ENCODE data around the gene KRT6C.
"Not testable (repeated sequence)": the region's sequence is repeated elsewhere in the genome, so short reads cannot be mapped to it uniquely, and the experiment has no call there.

The KRT6C gene

GRCh38 chr12:52455821-52456220, 17.8 kb downstream of the KRT6C start:
- Mint-ChIP-seq H3K27me3 (peaks cover 13% of the 10 kb centered on the region), H3K27ac (no peak overlapping the region), H3K36me3 (no peaks in the 10 kb centered on the region), H3K9me3 (no peaks in the 10 kb centered on the region), H3K4me3 (no peak overlapping the region), H3K4me1 (no peaks in the 10 kb centered on the region)
- ATAC-seq (ENCODE audit: low read depth) = no peak
- DNase-seq (ENCODE audit: low spot score in 2 of 2) = no peak

- Mint-ChIP-seq H3K4me1 (no peaks in the 10 kb centered on the region), H3K4me3 (no peak overlapping the region), H3K36me3 (no peaks in the 10 kb centered on the region)
Observed at GRCh38 chr12:52454411-52455201, 19.0 kb downstream of the KRT6C start.

GRCh38 chr12:52452101-52452500, 21.5 kb downstream of the KRT6C start, which contains the start of gene KRT6B:
Gene KRT6B, minus strand, starts transcription at chr12:52452146. Its CDS starts 68 bp downstream, at chr12:52452078.
- H3K9me3 Mint-ChIP-seq = no peaks in the 10 kb centered on the region

More at GRCh38 chr12:52454411-52455201, 19.0 kb downstream of the KRT6C start:
- ATAC-seq (ENCODE audit: low read depth) (no peak), DNase-seq (ENCODE audit: low spot score in 2 of 2) (no peak)
- peaks cover 12% of the 10 kb centered on the region for H3K27me3 Mint-ChIP-seq
- no peaks in the 10 kb centered on the region for H3K9me3 Mint-ChIP-seq
- H3K27ac Mint-ChIP-seq = no peak overlapping the region

GRCh38 chr12:52448228-52448627, 25.4 kb downstream of the KRT6C start:
- H3K4me3 Mint-ChIP-seq = no peak overlapping the region
- no peaks in the 10 kb centered on the region for H3K36me3 Mint-ChIP-seq
- DNase-seq (ENCODE audit: low spot score in 2 of 2) (no peak), ATAC-seq (ENCODE audit: low read depth) (no peak)
- no peak overlapping the region for H3K27ac Mint-ChIP-seq
- peaks cover 13% of the 10 kb centered on the region for H3K27me3 Mint-ChIP-seq
- H3K4me1 Mint-ChIP-seq = peaks cover 6% of the 10 kb centered on the region
- no peaks in the 10 kb centered on the region for H3K9me3 Mint-ChIP-seq

More at GRCh38 chr12:52452101-52452500, 21.5 kb downstream of the KRT6C start, which contains the start of gene KRT6B:
- DNase-seq (ENCODE audit: low spot score in 2 of 2) (no peak), ATAC-seq (ENCODE audit: low read depth) (no peak)
- no peak within 1 kb of the TSS for H3K4me3 Mint-ChIP-seq
- peaks cover 6% of the 10 kb centered on the region for H3K4me1 Mint-ChIP-seq
- H3K36me3 Mint-ChIP-seq = no peaks in the 10 kb centered on the region
- H3K27ac Mint-ChIP-seq = no peak within 1 kb of the TSS
- peaks cover 9% of the 10 kb centered on the region for H3K27me3 Mint-ChIP-seq

- not testable (repeated sequence) for H3K27ac Mint-ChIP-seq; H3K9me3 Mint-ChIP-seq; DNase-seq (ENCODE audit: low spot score in 2 of 2); H3K4me3 Mint-ChIP-seq; ATAC-seq (ENCODE audit: low read depth); H3K4me1 Mint-ChIP-seq; H3K36me3 Mint-ChIP-seq
- H3K27me3 Mint-ChIP-seq = peaks cover 17% of the 10 kb centered on the region
Observed at GRCh38 chr12:52447196-52447595, 26.4 kb downstream of the KRT6C start.

GRCh38 chr12:52446367-52447045, 27.1 kb downstream of the KRT6C start:
- DNase-seq (ENCODE audit: low spot score in 2 of 2) (no peak), ATAC-seq (ENCODE audit: low read depth) (no peak)
- no peak overlapping the region for H3K4me3 Mint-ChIP-seq
- peaks cover 16% of the 10 kb centered on the region for H3K27me3 Mint-ChIP-seq
- no peaks in the 10 kb centered on the region for H3K9me3 Mint-ChIP-seq
- no peaks in the 10 kb centered on the region for H3K36me3 Mint-ChIP-seq
- H3K27ac Mint-ChIP-seq = no peak overlapping the region
- H3K4me1 Mint-ChIP-seq = peaks cover 6% of the 10 kb centered on the region

- H3K27me3 Mint-ChIP-seq = peaks cover 16% of the 10 kb centered on the region
- ATAC-seq (ENCODE audit: low read depth) (no peak), DNase-seq (ENCODE audit: low spot score in 2 of 2) (no peak)
- no peak overlapping the region for H3K27ac Mint-ChIP-seq
- no peaks in the 10 kb centered on the region for H3K9me3 Mint-ChIP-seq
- no peak overlapping the region for H3K4me3 Mint-ChIP-seq
- no peaks in the 10 kb centered on the region for H3K36me3 Mint-ChIP-seq
- H3K4me1 Mint-ChIP-seq = peaks cover 6% of the 10 kb centered on the region
Observed at GRCh38 chr12:52445876-52446275, 27.7 kb downstream of the KRT6C start.

- H3K36me3 Mint-ChIP-seq = no peaks in the 10 kb centered on the region
- ATAC-seq (ENCODE audit: low read depth) = no peak
- H3K27ac Mint-ChIP-seq = no peak overlapping the region
- H3K27me3 Mint-ChIP-seq = peaks cover 14% of the 10 kb centered on the region
- no peak overlapping the region for H3K4me3 Mint-ChIP-seq
- no peaks in the 10 kb centered on the region for H3K9me3 Mint-ChIP-seq
- no peak for DNase-seq (ENCODE audit: low spot score in 2 of 2)
- H3K4me1 Mint-ChIP-seq = peaks cover 6% of the 10 kb centered on the region
Observed at GRCh38 chr12:52444647-52445595, 28.7 kb downstream of the KRT6C start.

- Mint-ChIP-seq H3K27ac (no peak overlapping the region), H3K27me3 (peaks cover 14% of the 10 kb centered on the region), H3K36me3 (no peaks in the 10 kb centered on the region), H3K9me3 (no peaks in the 10 kb centered on the region), H3K4me3 (no peak overlapping the region), H3K4me1 (peaks cover 6% of the 10 kb centered on the region)
- DNase-seq (ENCODE audit: low spot score in 2 of 2) (no peak), ATAC-seq (ENCODE audit: low read depth) (no peak)
Observed at GRCh38 chr12:52443966-52444365, 29.6 kb downstream of the KRT6C start.

- H3K27me3 Mint-ChIP-seq = peaks cover 14% of the 10 kb centered on the region
- H3K27ac Mint-ChIP-seq = no peak overlapping the region
- DNase-seq (ENCODE audit: low spot score in 2 of 2) (no peak), ATAC-seq (ENCODE audit: low read depth) (no peak)
- no peak overlapping the region for H3K4me3 Mint-ChIP-seq
- no peaks in the 10 kb centered on the region for H3K9me3 Mint-ChIP-seq
- no peaks in the 10 kb centered on the region for H3K36me3 Mint-ChIP-seq
- H3K4me1 Mint-ChIP-seq = no peaks in the 10 kb centered on the region
Observed at GRCh38 chr12:52442600-52443061, 31.0 kb downstream of the KRT6C start.

- DNase-seq (ENCODE audit: low spot score in 2 of 2) (no peak), ATAC-seq (ENCODE audit: low read depth) (no peak)
- H3K4me3 Mint-ChIP-seq = no peak overlapping the region
- H3K27me3 Mint-ChIP-seq = peaks cover 16% of the 10 kb centered on the region
- no peaks in the 10 kb centered on the region for H3K36me3 Mint-ChIP-seq
- no peaks in the 10 kb centered on the region for H3K9me3 Mint-ChIP-seq
- H3K4me1 Mint-ChIP-seq = no peaks in the 10 kb centered on the region
- no peak overlapping the region for H3K27ac Mint-ChIP-seq
Observed at GRCh38 chr12:52441320-52441911, 32.2 kb downstream of the KRT6C start.

- no peak for DNase-seq (ENCODE audit: low spot score in 2 of 2)
- H3K4me1 Mint-ChIP-seq = no peaks in the 10 kb centered on the region
- no peak overlapping the region for H3K27ac Mint-ChIP-seq
- H3K27me3 Mint-ChIP-seq = peaks cover 17% of the 10 kb centered on the region
- no peaks in the 10 kb centered on the region for H3K36me3 Mint-ChIP-seq
- no peak for ATAC-seq (ENCODE audit: low read depth)
- no peaks in the 10 kb centered on the region for H3K9me3 Mint-ChIP-seq
- H3K4me3 Mint-ChIP-seq = no peak overlapping the region
Observed at GRCh38 chr12:52440821-52441319, 32.7 kb downstream of the KRT6C start.

GRCh38 chr12:52439845-52440244, 33.8 kb downstream of the KRT6C start:
- Mint-ChIP-seq H3K27ac (no peak overlapping the region), H3K9me3 (no peaks in the 10 kb centered on the region), H3K4me1 (no peaks in the 10 kb centered on the region), H3K4me3 (no peak overlapping the region), H3K36me3 (no peaks in the 10 kb centered on the region), H3K27me3 (peaks cover 18% of the 10 kb centered on the region)
- ATAC-seq (ENCODE audit: low read depth) (no peak), DNase-seq (ENCODE audit: low spot score in 2 of 2) (no peak)

Data from memory B cell (primary cell).